Nephron progenitor cell (in vitro differentiated cells): ENCODE results near the gene THSD4.

Experiments
- DNase-seq: peaks from one replicate; pipeline ENCODE4 v3.0.0; 2021
- H3K27ac Mint-ChIP-seq: 2 replicates; pipeline ENCODE4 v1.8.0; 2021; ENCODE audit warnings: mild to moderate bottlenecking, moderate library complexity, mixed read lengths
- H3K27me3 Mint-ChIP-seq: 2 replicates; pipeline ENCODE4 v1.8.0; 2021; ENCODE audit warnings: mild to moderate bottlenecking, low read depth, mixed read lengths; ENCODE audit not compliant: poor library complexity
- H3K36me3 Mint-ChIP-seq: 2 replicates; pipeline ENCODE4 v1.8.0; 2021; ENCODE audit warnings: low read depth, mixed read lengths
- H3K4me1 Mint-ChIP-seq: 2 replicates; pipeline ENCODE4 v1.8.0; 2021; ENCODE audit warnings: mixed read lengths
- H3K4me3 Mint-ChIP-seq: 2 replicates; pipeline ENCODE4 v1.8.0; 2021; ENCODE audit warnings: mild to moderate bottlenecking, moderate library complexity, mixed read lengths
- H3K9me3 Mint-ChIP-seq: 2 replicates; pipeline ENCODE4 v1.8.0; 2021; ENCODE audit warnings: mild to moderate bottlenecking, moderate library complexity, mixed read lengths
- CTCF ChIP-seq: fragments of 200-600 bp; sonication (generic); IDR thresholded peaks from 2 replicates; pipeline ENCODE4 v1.5.0; 2021; ENCODE audit warnings: antibody characterized with exemption

THSD4 gene

GRCh38 chr15:71651750-71652186 is 536.5 kb downstream of the THSD4 start:
- DNase-seq: peak; percentile 24
- peak; percentile 54 for TF ChIP-seq CTCF
- H3K4me3 Mint-ChIP-seq: no peak overlapping the region
- no peaks in the 10 kb centered on the region for H3K36me3 Mint-ChIP-seq
- H3K27ac Mint-ChIP-seq: no peak overlapping the region
- H3K9me3 Mint-ChIP-seq: no peaks in the 10 kb centered on the region
- peaks cover 71% of the 10 kb centered on the region for H3K4me1 Mint-ChIP-seq
- H3K27me3 Mint-ChIP-seq: peaks cover 4% of the 10 kb centered on the region

GRCh38 chr15:71654042-71654719 is 538.9 kb downstream of the THSD4 start:
- DNase-seq: no peak
- Mint-ChIP-seq H3K4me1 (peaks cover 56% of the 10 kb centered on the region), H3K27me3 (peaks cover 4% of the 10 kb centered on the region), H3K27ac (no peak overlapping the region), H3K36me3 (no peaks in the 10 kb centered on the region), H3K4me3 (no peak overlapping the region), H3K9me3 (no peaks in the 10 kb centered on the region)
- no peak for TF ChIP-seq CTCF

- no peak for DNase-seq
- no peaks in the 10 kb centered on the region for H3K9me3 Mint-ChIP-seq
- H3K27me3 Mint-ChIP-seq: peaks cover 4% of the 10 kb centered on the region
- no peak overlapping the region for H3K4me3 Mint-ChIP-seq
- no peak for TF ChIP-seq CTCF
- H3K36me3 Mint-ChIP-seq: no peaks in the 10 kb centered on the region
- H3K4me1 Mint-ChIP-seq: peaks cover 53% of the 10 kb centered on the region
- H3K27ac Mint-ChIP-seq: no peak overlapping the region
These were observed 539.5 kb downstream of the THSD4 start for GRCh38 chr15:71654720-71655174.

- Mint-ChIP-seq H3K27ac (no peak overlapping the region), H3K4me3 (no peak overlapping the region), H3K27me3 (peaks cover 4% of the 10 kb centered on the region), H3K36me3 (no peaks in the 10 kb centered on the region), H3K4me1 (peaks cover 52% of the 10 kb centered on the region), H3K9me3 (no peaks in the 10 kb centered on the region)
- no peak for DNase-seq
- TF ChIP-seq CTCF: no peak
These were observed 541.2 kb downstream of the THSD4 start for GRCh38 chr15:71656425-71656824.

- H3K36me3 Mint-ChIP-seq: no peaks in the 10 kb centered on the region
- no peaks in the 10 kb centered on the region for H3K9me3 Mint-ChIP-seq
- no peak for TF ChIP-seq CTCF
- no peak overlapping the region for H3K27ac Mint-ChIP-seq
- H3K4me3 Mint-ChIP-seq: no peak overlapping the region
- no peak for DNase-seq
- H3K27me3 Mint-ChIP-seq: peaks cover 3% of the 10 kb centered on the region
- H3K4me1 Mint-ChIP-seq: peaks cover 45% of the 10 kb centered on the region
These were observed 541.9 kb downstream of the THSD4 start for GRCh38 chr15:71657141-71657540.

- Mint-ChIP-seq H3K4me3 (no peak overlapping the region), H3K36me3 (no peaks in the 10 kb centered on the region), H3K9me3 (no peaks in the 10 kb centered on the region), H3K4me1 (peaks cover 36% of the 10 kb centered on the region), H3K27me3 (peaks cover 3% of the 10 kb centered on the region), H3K27ac (no peak overlapping the region)
- DNase-seq: no peak
- no peak for TF ChIP-seq CTCF
These were observed 542.8 kb downstream of the THSD4 start for GRCh38 chr15:71658036-71658435.
